Measurements from ENCODE around the gene IGSF22.
"Not testable (repeated sequence)": the region's sequence is repeated elsewhere in the genome, so short reads cannot be mapped to it uniquely, and the experiment has no call there.

The IGSF22 gene

DNA sequence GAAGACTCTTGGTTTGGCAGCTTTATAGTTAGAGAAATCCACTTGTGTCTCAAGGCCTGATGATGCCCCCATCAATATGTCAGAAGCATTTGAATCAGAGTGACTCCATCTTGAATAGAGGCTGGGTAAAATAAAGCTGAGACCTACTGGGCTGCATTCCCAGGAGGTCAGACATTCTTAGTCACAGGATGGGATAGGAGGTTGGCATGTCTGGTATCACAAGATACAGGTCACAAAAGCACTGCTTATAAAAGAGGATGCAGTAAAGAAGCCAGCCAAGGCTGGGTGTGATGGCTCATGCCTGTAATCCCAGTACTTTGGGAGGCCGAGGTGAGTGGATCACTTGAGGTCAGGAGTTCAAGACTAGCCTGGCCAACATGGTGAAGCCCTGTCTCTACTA lies 44.0 kb downstream of the IGSF22 start:
- DNase-seq = not testable (repeated sequence)

DNA sequence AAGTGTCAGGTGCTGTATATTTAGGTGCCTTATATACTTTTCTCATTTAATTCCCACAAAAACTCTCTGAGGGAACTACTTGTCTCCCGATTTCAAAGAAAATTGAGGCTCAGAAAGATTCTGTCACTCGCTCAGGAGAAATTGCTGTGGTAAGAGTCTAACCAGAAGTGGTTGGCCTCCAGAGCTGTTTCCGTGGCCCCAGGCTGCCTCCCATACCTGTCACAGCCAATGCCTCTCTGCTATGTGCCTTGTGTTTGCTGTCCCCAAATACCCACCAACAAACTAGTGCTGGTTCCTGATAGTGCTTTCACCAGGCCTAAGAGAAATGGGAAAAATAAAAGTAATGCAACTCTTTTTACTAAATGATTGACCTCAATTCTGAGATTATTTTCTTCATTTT lies 48.4 kb downstream of the IGSF22 start:
- no peak for DNase-seq

DNA sequence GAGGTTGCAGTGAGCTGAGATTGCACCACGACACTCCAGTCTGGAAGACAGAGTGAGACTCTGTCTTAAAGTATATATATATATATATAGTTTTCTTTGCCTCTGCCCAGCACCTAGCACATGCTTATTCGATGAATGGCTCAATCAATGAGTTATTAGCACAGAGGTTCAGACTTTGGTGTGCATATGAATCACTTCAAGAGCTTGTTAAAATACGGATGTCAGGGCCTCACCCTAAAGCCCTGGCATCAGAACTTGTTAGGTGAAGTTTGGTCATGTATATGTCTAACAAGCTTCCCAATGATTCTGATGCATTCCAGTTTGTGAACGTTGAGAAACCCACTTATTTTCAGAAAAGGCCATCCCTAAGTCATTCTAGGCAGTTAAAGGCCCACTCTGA lies 49.2 kb downstream of the IGSF22 start:
- no peak for DNase-seq

DNA sequence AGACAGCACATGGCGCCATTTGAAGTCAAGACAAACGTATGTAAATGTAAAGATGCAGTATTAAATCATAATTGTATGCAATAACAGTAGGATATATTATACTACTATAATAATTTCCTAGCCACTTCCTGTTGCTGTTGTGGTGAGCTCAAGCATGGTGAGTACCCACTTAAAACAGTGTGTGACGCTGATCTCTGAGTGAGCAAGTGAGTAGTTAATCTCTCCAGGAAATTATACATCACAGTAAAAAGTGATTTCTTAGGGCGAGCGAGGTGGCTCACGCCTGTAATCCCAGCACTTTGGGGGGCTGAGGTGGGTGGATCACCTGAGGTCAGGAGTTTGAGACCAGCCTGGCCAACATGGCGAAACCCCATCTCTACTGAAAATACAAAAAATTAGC lies 53.8 kb downstream of the IGSF22 start:
- not testable (repeated sequence) for DNase-seq

DNA sequence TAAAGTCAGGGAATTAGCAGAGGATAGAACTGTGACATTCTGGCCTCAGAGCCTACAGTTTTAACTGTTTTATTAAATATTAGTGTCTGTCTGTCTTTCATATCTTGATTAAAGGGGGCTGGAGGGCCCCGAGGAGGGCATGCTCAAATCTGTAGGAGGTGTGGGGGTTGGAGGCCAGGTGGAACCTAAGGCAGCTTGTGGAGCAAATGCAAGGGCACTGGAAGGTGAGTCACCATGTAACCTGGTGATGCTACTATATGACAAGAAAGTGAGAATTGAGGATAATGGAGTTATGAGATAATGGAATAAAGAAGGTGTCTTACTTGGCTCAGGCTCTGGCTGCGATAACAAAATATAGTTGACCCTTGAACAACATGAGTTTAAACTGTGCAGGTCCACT lies 54.7 kb downstream of the IGSF22 start:
- no peak for DNase-seq

DNA sequence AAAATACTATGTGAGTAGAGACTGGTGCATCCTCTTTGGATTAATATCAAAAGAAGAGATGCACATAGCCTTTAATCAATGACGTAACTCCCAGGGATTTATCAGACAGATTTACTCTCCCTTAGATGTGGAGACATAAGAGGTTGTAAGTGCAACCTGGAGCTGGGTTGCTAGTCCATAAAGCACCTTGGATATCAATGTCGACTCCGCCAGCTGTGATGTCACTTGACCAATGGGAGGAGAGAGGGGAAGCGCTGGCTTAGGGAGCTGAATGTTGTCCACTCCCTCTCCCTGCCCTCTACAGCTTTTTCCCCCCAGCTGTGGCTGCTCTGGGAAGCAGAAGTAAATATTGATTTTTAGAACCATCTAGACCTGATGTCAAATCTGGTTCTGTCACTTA lies 56.3 kb downstream of the IGSF22 start:
- no peak for DNase-seq

DNA sequence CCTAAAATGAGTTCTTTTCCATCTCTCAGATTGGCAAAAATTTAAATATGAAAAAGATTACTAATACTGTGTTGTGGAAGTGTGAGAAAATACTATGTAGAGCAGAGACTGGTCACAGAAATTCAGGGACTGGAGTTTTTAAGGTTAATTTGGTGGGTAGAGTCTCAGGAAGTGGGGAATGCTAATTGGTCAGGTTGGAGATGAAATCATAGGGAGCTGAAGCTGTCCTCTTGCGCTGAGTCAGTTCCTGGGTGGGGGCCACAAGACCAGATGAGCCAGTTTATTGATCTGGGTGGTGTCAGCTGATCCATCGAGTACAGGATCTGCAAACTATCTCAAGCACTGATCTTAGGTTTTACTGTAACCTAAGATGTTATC lies 56.8 kb downstream of the IGSF22 start:
- no peak for DNase-seq

DNA sequence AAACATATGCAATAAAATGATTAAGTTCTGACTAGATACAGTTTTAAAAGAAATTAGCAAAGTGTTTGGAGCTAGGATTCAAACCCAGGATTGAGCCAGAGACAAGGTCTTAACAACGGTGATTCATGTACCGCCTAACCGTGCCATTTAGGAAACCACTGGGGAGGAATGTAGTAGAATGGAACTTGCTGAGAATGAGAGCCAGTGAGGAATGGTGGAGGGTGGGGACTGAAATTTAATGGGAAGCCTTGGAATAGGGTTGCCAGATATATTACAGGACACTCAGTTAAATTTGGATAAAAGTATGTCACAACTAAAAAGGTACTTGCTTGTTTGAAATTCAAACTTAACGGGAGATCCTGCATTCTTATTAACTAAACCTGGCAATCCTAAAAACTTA lies 57.9 kb downstream of the IGSF22 start:
- no peak for DNase-seq

DNA sequence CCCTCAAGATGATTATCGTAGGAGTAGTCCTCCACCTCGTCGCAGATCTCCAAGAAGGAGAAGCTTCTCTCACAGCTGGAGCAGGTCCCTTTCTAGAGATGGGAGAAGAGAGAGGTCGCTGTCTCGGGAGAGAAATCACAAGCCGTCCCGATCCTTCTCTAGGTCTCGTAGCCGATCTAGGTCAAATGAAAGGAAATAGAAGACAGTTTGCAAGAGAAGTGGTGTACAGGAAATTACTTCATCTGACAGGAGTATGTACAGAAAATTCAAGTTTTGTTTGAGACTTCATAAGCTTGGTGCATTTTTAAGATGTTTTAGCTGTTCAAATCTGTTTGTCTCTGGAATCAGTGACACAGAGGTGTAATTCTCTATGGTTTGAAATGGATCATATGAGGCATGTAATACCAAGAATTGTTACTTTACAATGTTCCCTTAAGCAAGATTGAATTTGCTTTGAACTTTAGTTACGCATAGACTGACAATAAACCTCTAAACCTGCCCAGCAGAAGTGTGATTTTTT lies 60.6 kb downstream of the IGSF22 start:
- DNase-seq = not testable (repeated sequence)

DNA sequence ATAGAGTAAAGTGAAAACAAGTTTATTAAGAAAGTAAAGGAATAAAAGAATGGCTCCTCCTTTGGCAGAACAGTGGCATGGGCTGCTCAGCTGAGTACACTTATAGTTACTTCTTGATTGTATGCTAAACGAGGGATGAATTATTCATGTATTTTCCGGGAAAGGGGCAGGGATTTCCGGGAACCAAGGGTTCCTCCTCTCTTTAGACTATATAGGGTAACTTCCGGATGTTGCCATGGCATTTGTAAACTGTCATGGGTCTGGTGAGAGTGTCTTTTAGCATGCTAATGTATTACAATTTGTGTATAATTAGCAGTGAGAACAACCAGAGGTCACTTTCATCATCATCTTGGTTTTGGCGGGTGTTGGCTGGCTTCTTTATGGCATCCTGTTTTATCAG lies 68.3 kb downstream of the IGSF22 start:
- DNase-seq = no peak

Data from DMS 273 treated with DMSO at 0.1 percent for 48 hours (cell line).